Activated CD8-positive, alpha-beta memory T cell treated with anti-CD3 and anti-CD28 coated beads for 4 hours (primary cell): ENCODE results near the gene KLHL29.

Experiments
- DNase-seq, 2 donors: peaks; one replicate each; pipeline ENCODE4 v3.0.0-alpha.2; 2020; ENCODE audit warnings: low read depth in 2 of 2

Gene KLHL29

GRCh38 chr2:23550553-23550952, 165.6 kb downstream of the KLHL29 start:
- no peak for DNase-seq

- no peak for DNase-seq
Measured at GRCh38 chr2:23551875-23552274, 166.9 kb downstream of the KLHL29 start.

GRCh38 chr2:23553561-23553960, 168.6 kb downstream of the KLHL29 start:
- no peak for DNase-seq

- DNase-seq, result no peak
Measured at GRCh38 chr2:23554054-23554697, 169.2 kb downstream of the KLHL29 start.

GRCh38 chr2:23555944-23556343, 171.0 kb downstream of the KLHL29 start:
- DNase-seq, result no peak

- DNase-seq, result no peak
Measured at GRCh38 chr2:23556929-23557328, 171.9 kb downstream of the KLHL29 start.

GRCh38 chr2:23557455-23557854, 172.5 kb downstream of the KLHL29 start:
- DNase-seq, result no peak

GRCh38 chr2:23559561-23560239, 174.7 kb downstream of the KLHL29 start:
- DNase-seq, result no peak

- DNase-seq, result no peak
Measured at GRCh38 chr2:23561088-23561487, 176.1 kb downstream of the KLHL29 start.

- DNase-seq, result no peak
Measured at GRCh38 chr2:23561544-23561943, 176.6 kb downstream of the KLHL29 start.

- no peak for DNase-seq
Measured at GRCh38 chr2:23562143-23562542, 177.2 kb downstream of the KLHL29 start.

- no peak for DNase-seq
Measured at GRCh38 chr2:23563151-23563550, 178.2 kb downstream of the KLHL29 start.

- no peak for DNase-seq
Measured at GRCh38 chr2:23563673-23564614, 179.0 kb downstream of the KLHL29 start.

GRCh38 chr2:23564615-23564960, 179.6 kb downstream of the KLHL29 start:
- DNase-seq, result no peak

- no peak for DNase-seq
Measured at GRCh38 chr2:23565374-23565773, 180.4 kb downstream of the KLHL29 start.

GRCh38 chr2:23565814-23566213, 180.8 kb downstream of the KLHL29 start:
- no peak for DNase-seq

GRCh38 chr2:23566241-23567142, 181.5 kb downstream of the KLHL29 start:
- no peak for DNase-seq

GRCh38 chr2:23567161-23567756, 182.3 kb downstream of the KLHL29 start:
- no peak for DNase-seq

- no peak for DNase-seq
Measured at GRCh38 chr2:23568211-23568610, 183.2 kb downstream of the KLHL29 start.

GRCh38 chr2:23568626-23569190, 183.7 kb downstream of the KLHL29 start:
- DNase-seq, result no peak
